GM12878 (cell line): ENCODE results near the gene ANKRD13B.

ENCODE experiments used
- PAX8 ChIP-seq: fragments of 450-650 bp; IDR thresholded peaks from 2 replicates; pipeline ENCODE4 v1.6.1; 2017; ENCODE audit warnings: mild to moderate bottlenecking, moderate library complexity
- POLR2A ChIP-seq: IDR thresholded peaks from 2 replicates; pipeline ENCODE4 v1.6.1; 2011; ENCODE audit warnings: low read depth, mild to moderate bottlenecking, low read length
- RELA ChIP-seq: fragments of 450-650 bp; IDR thresholded peaks from 2 replicates; pipeline ENCODE4 v1.8.0; 2014; ENCODE audit warnings: borderline replicate concordance; ENCODE audit not compliant: partially characterized antibody
- TF ChIP-seq, protein P1 (sequence below): IDR thresholded peaks from 2 replicates; pipeline ENCODE4 v1.6.1; 2012; ENCODE audit warnings: low read depth, low read length, improper control_type of control experiment
- TF ChIP-seq, protein P2 (sequence below), 3 experiments: IDR thresholded peaks in 2 of 3; conservative IDR thresholded peaks in 1 of 3; 2 replicates each; pipeline ENCODE4 v1.5.1; 2011; ENCODE audit warnings: low read depth in 3 of 3, low read length in 3 of 3, mild to moderate bottlenecking in 3 of 3, control low read depth in 2 of 3, moderate library complexity in 2 of 3, inconsistent platforms in 1 of 3, mixed read lengths in 1 of 3; ENCODE audit not compliant: control insufficient read depth in 2 of 3, insufficient read depth in 1 of 3; ENCODE audit errors: extremely low read depth in 1 of 3
- TF ChIP-seq, protein P3 (sequence below): fragments of 150-350 bp; IDR thresholded peaks from 2 replicates; pipeline ENCODE4 v1.6.1; 2014; ENCODE audit warnings: mild to moderate bottlenecking, low read depth, low read length
- TF ChIP-seq, protein P4 (sequence below): fragments of 450-650 bp; formaldehyde crosslinking; IDR thresholded peaks from 2 replicates; pipeline ENCODE4 v1.5.0; 2022; ENCODE audit warnings: mild to moderate bottlenecking, missing genetic modification characterization

DNA sequence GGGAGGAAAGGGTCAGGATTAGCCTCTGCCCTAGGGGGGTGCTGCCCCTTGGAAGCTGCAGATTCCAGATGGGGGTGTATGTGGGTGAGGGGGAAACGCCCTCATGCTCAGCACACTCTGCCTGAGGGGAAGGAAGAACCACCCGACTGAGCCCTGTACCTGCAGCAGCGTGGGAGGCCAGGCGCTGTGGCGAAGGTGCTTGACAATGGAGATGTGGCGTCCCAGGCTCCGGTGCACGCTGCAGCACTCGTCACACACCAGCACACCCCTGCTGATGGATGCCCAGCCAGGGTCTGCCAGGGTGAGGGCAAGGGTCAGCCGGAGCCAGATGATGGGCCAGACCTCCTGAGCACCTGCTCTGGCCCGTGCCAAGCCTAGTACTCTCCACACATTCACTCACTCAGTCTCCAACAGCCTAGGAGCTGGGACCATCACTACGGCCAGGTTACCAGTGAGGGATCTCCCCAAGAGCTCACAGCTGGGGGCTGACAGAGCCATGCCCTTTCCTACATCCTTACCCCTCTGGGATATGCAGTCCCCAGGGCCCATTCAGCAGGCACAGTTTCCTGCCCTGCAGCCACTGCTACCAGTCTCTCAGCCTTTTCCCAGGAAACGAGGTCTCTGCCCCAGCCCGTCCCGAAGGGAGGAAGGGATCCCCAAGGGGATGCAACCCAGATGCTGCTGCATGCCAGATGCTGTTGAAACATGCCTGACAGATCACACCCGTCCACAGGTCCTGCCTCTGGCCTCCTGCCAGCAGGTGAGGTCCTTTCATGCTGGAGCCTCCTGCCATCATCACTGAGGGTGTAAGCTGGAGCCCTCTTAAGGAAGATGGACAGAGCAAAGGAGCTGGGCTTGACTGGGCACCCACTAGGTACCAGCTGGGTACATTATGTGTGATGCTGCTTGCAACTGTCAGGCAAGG lies 9.3 kb upstream of the ANKRD13B start:
- TF ChIP-seq, protein P1, sequence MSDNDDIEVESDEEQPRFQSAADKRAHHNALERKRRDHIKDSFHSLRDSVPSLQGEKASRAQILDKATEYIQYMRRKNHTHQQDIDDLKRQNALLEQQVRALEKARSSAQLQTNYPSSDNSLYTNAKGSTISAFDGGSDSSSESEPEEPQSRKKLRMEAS = no peak
- TF ChIP-seq, protein P2, sequence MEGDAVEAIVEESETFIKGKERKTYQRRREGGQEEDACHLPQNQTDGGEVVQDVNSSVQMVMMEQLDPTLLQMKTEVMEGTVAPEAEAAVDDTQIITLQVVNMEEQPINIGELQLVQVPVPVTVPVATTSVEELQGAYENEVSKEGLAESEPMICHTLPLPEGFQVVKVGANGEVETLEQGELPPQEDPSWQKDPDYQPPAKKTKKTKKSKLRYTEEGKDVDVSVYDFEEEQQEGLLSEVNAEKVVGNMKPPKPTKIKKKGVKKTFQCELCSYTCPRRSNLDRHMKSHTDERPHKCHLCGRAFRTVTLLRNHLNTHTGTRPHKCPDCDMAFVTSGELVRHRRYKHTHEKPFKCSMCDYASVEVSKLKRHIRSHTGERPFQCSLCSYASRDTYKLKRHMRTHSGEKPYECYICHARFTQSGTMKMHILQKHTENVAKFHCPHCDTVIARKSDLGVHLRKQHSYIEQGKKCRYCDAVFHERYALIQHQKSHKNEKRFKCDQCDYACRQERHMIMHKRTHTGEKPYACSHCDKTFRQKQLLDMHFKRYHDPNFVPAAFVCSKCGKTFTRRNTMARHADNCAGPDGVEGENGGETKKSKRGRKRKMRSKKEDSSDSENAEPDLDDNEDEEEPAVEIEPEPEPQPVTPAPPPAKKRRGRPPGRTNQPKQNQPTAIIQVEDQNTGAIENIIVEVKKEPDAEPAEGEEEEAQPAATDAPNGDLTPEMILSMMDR (IDR thresholded peaks at IDR 0.05 in 2 of 3, conservative IDR thresholded peaks at IDR 0.05 in 1 of 3; ENCODE audit: control insufficient read depth in 2 of 3, extremely low read depth in 1 of 3, insufficient read depth in 1 of 3, low read depth in 3 of 3, low read length in 3 of 3) = no peak
- TF ChIP-seq PAX8 (no peak), RELA (no peak), POLR2A (no peak)
- TF ChIP-seq, protein P3, sequence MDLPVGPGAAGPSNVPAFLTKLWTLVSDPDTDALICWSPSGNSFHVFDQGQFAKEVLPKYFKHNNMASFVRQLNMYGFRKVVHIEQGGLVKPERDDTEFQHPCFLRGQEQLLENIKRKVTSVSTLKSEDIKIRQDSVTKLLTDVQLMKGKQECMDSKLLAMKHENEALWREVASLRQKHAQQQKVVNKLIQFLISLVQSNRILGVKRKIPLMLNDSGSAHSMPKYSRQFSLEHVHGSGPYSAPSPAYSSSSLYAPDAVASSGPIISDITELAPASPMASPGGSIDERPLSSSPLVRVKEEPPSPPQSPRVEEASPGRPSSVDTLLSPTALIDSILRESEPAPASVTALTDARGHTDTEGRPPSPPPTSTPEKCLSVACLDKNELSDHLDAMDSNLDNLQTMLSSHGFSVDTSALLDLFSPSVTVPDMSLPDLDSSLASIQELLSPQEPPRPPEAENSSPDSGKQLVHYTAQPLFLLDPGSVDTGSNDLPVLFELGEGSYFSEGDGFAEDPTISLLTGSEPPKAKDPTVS = no peak
- TF ChIP-seq, protein P4, sequence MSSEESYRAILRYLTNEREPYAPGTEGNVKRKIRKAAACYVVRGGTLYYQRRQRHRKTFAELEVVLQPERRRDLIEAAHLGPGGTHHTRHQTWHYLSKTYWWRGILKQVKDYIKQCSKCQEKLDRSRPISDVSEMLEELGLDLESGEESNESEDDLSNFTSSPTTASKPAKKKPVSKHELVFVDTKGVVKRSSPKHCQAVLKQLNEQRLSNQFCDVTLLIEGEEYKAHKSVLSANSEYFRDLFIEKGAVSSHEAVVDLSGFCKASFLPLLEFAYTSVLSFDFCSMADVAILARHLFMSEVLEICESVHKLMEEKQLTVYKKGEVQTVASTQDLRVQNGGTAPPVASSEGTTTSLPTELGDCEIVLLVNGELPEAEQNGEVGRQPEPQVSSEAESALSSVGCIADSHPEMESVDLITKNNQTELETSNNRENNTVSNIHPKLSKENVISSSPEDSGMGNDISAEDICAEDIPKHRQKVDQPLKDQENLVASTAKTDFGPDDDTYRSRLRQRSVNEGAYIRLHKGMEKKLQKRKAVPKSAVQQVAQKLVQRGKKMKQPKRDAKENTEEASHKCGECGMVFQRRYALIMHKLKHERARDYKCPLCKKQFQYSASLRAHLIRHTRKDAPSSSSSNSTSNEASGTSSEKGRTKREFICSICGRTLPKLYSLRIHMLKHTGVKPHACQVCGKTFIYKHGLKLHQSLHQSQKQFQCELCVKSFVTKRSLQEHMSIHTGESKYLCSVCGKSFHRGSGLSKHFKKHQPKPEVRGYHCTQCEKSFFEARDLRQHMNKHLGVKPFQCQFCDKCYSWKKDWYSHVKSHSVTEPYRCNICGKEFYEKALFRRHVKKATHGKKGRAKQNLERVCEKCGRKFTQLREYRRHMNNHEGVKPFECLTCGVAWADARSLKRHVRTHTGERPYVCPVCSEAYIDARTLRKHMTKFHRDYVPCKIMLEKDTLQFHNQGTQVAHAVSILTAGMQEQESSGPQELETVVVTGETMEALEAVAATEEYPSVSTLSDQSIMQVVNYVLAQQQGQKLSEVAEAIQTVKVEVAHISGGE (CRISPR knock-in tag) = no peak
